GM21423 (cell line): Measurements from ENCODE around the gene CMSS1.

ENCODE experiments used
- ATAC-seq: cut with Tn5 transposase; IDR thresholded peaks from one replicate; pipeline ENCODE4 v1.9.1; 2021; ENCODE audit warnings: mild to moderate bottlenecking, moderate library complexity; ENCODE audit not compliant: unreplicated experiment

CMSS1 gene

DNA sequence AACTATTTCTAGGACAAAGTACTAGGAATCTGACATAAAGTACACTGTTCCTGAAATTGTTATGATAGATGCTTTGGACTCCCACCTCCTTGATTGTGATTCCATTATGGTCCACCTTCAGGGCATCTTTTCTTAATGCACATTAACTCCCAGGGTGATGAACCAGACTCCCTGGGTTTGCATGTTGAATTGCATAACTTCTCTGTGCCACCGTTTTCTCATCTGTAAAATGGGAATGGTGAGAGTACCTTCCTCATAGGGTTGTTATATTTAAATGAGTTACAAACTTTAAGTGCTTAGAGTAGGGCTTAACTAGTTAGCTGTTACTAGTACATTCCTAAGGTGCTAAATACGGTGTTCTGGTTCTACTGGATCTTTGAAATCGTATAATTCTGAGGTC lies 81.9 kb downstream of the CMSS1 start:
- no peak for ATAC-seq

GRCh38 chr3:99900248-99900647 lies 82.6 kb downstream of the CMSS1 start:
- no peak for ATAC-seq

GRCh38 chr3:99901200-99901926 lies 83.7 kb downstream of the CMSS1 start:
- ATAC-seq = no peak

DNA sequence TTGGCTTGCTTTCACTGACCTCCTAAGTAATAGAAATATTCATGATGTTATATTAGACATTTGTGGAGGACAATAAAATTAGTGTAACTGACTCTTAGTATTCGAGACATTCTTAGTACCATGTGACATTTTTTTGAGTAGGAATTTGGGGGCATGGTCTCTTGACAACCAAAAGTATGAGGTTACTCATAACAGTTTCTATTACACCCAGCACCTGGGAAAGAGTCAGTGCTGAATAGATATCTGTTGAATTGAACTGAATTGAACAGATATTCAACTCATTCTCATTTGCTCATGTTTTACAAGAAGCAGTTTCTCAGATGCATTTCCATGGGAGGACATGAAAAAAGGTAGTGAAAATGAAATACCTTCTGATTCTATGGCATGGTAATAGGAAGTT lies 84.4 kb downstream of the CMSS1 start:
- ATAC-seq = no peak

GRCh38 chr3:99903869-99904268 lies 86.2 kb downstream of the CMSS1 start:
- ATAC-seq = no peak

DNA sequence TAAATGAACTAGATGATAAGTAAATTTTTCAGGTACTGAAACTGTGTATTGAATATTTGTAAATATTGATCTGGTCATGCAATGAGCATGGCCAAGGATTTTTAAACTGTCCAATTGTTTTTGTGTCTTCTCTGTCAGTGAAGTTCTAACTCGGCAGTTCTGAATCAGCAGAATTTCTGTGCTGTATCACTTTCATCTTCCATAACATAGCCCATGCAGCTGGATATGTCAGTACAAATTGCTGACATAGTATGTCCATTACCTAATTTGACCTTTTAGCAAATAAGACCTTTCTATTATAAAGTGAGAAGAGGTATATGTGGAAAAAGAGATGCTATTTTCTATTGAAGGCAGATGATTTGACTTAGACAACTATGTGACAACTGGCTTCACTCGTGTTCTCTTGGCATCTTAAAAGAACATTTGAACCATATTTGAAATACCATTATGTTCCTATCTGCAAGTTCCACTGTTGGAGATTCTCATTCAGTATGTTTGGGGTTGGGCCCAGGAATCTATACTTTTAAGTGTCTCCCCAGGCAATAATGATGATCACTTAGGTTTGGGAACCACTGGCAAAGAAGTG lies 90.4 kb downstream of the CMSS1 start:
- ATAC-seq = no peak

DNA sequence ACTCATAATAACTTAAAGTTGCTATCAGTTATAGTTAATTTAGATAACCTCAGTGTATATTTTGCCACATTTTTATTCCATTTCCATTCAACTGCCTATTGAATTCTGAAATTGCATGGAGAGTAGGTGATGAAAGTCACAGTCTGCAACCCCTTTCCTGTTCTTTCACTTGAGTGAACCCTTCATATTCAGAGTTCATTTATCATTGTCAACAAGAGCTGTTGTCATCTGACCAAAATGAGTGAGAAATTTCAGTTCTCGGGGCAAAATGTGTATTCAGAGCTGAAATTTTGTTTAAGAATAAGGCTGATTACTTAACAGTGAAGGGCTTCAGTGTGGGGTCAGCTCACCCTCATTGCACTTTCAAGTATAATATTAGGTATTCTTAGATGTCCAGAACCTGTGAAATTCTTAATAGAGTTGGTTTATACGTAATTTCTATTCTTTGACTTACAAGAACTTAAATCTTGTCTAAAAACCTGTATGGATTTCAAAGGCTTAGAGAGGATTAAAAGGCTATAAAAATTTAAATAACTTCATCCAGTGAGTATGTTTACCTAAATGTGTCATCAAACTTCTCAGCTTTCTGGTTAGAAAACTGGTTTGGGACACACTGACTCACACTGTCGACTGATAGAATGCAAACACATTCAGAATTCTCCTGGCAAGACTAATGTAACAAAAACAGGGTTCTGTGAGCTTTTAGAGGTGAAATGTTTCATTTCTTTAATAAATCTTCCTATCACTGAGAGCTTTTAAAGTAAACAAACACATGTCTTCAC lies 92.2 kb downstream of the CMSS1 start:
- no peak for ATAC-seq

DNA sequence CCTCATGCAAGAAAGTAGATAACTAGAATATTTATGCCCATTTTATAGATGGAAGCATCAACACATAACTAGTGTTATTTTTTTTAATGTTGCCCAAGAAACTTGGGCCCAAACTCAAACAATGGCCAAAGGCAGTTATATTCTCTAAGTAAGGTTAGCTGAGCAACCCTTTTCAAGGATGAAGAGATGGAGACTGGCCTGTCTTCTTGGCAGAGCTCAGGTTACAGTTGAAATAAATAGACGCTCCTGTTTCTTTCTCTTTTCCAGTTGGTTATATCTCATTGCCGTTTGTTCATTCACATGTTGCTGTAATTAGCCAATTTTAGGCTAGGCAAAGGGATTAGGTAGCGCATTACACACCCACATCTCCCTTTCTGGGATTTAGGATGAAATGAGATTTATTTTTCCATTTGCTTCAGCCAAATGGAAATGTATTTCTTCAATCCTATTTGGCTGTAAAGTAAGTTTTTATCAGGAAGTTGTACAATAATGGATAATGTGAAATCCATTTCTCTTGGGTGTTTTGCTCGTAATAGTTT lies 93.2 kb downstream of the CMSS1 start:
- ATAC-seq = no peak

DNA sequence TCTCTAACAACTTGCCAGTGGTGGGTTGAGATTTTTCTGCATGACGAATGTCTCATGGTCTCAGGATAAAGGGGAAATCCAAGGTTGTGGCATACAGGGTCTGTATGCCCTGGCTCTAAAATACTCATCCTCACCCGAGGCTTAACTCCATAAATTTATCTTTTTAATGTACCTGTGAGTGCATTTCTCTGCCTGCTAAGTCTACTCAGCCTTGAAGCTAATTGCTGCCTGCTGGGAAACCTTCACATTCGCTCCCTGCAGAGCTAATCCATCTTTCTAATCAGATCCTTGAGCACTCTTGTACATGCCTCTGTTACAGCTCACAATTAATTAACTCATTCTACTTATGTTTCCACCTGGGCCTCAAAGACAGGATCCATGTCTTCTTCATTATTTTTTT lies 93.8 kb downstream of the CMSS1 start:
- no peak for ATAC-seq

- ATAC-seq = no peak
Measured at GRCh38 chr3:99915906-99916432, 98.3 kb downstream of the CMSS1 start.

DNA sequence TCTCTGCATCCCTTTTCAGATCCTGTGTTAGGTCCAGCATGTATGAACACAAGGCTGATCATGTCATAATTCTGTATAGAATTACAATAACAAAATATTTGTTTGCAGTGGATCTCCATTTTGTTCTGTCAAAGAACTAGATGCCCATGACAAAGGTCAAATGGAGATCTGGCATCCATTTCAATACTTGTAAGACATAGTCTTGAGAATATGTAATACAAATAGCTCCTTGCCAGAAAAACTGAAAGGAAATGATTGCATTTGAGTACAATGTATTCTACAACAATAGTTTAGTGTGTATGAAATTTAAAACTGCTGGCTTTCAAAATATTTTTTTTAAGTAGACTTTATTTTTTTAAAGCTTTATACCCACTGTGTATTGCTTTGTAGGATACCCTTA lies 101.1 kb downstream of the CMSS1 start:
- no peak for ATAC-seq

DNA sequence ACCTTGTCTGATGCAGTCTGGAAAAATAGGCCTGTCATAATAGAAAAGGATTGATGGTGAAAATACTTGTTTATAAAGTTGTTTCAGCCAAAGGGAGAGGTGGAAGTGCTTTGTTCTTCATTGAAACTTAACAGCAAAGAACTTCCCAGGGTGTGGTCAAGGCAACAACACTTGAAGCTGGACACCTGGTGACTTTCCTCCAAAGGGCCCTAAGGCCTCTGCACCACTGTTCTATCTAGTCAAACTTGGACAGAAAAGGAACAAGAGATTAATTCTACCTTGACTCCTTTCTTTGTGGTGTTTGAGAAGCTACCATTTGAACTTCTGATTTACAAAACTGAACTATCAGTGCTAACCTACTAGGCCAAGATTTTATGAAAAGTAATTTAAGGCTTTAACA lies 102.0 kb downstream of the CMSS1 start:
- ATAC-seq = no peak

DNA sequence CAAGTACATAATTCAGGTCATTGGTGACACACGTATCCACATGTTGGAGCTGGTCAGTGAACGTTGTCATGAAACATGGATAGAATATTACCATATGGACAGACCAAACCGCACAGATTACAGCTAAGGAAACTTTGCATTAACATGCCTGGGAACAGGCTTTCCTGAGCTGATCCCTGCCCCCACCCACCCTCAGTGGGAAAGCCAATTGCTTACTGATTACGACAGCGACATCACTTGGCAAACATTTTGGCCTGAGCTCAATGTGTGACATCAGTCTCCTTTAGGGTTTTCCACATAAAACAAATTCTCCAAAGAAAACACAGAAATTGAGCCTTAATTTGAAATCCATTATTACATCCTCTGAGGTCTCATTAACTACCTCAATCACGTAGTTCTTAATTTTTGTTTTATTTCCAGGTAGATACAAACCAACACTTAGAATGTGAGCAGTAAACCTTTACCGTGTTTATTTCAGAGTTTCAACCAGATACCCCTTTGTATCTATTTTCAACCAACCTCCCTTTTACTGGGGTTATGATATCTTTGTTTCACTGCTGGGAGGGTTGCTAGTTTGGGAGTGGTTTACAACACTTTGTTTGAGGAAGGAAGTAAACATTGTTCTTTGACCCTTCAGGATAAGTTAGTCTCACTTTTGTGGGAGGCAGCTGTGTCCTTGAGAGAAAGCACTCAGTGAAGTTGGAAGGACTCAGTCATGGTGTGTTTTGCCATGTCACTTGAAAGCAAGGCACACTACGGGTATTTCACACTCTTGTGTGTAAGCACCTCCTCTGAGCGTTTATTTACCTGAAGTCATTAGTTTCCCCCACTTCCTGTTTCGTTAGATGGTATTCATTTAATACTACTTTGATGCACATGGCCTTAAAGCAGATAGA lies 103.1 kb downstream of the CMSS1 start:
- ATAC-seq = no peak

GRCh38 chr3:99921377-99921695 lies 103.7 kb downstream of the CMSS1 start:
- ATAC-seq = no peak

- no peak for ATAC-seq
Measured at GRCh38 chr3:99921986-99922385, 104.3 kb downstream of the CMSS1 start.

GRCh38 chr3:99923873-99924272 lies 106.2 kb downstream of the CMSS1 start:
- no peak for ATAC-seq

DNA sequence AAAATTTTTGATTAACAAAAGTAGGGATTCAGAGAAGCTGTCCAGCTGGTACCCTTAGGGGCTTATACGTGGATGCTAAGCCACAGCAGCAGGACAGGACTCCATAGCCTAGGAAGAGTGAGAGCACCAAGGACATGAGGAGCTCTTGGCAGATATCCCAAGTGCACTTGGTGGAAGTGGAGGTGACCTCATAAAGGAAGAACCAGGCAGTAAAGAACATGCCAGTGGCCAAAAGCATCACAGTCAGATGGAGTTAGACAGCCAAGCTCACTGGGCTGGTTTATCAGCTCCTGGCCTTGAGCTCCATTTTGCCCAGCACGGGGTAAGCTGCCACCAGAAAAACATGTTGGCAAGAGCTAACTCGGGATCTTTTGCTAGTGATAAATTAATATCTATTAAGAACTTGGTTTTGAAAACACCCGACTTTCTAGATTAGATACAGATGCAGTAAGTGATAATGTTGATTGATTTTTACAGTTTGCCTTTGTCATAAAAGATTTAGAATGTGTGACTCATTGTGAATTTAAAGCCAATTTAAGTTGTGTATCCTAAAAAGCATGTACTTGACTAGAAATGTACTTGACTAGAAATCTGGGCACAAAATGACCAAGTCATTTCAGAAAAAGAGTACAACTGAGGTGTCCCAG lies 108.0 kb downstream of the CMSS1 start:
- ATAC-seq = no peak

- no peak for ATAC-seq
Measured at GRCh38 chr3:99927671-99928457, 110.2 kb downstream of the CMSS1 start.
